Body of pancreas (tissue), 4 donors: ENCODE results near the gene KRT3.

Experiments
- CTCF ChIP-seq, 7 experiments: fragments of 450-650 bp in 4 of 7; fragments of 200-600 bp in 3 of 7; sonication (generic) in 3 of 7; IDR thresholded peaks; one replicate each; pipeline ENCODE4 v1.5.1; 2016 to 2019; ENCODE audit warnings: antibody characterized with exemption in 7 of 7
- POLR2A ChIP-seq, 3 donors: fragments of 450-650 bp; IDR thresholded peaks; one replicate each; pipeline ENCODE4 v1.6.1; 2016; ENCODE audit warnings: antibody characterized with exemption in 3 of 3, mild to moderate bottlenecking in 2 of 3

DNA sequence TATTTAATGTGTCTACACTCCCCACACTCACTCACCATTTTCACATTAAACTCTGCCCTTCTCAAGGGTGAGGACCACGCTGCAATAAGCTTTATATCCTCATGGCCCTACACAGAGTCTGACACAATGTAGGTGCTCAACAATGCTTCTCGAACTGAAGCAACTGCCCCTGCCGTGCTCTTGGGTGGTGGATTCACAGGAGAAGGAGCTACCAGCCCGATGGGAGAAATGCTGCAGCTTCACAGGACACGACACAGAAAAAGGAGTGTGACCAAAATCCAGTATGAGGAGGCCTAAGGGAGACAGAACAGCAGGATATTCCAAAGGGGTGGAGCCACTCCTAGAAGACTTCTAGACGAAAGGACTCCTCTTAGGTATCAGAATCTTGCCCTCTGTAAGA, 6.5 kb upstream of the KRT3 start:
- no peak for TF ChIP-seq CTCF (IDR thresholded peaks at IDR 0.05)
- TF ChIP-seq POLR2A (IDR thresholded peaks at IDR 0.05): no peak
